ENCODE measurements around the gene CELSR2. TPM values are rescaled to one million over a fixed set of nuclear protein-coding genes. Genes with fewer than 3 reads are reported as not detected.

The CELSR2 gene
- polyA plus RNA-seq, 1 donor from 2014 or later = 0.15 TPM

DNA sequence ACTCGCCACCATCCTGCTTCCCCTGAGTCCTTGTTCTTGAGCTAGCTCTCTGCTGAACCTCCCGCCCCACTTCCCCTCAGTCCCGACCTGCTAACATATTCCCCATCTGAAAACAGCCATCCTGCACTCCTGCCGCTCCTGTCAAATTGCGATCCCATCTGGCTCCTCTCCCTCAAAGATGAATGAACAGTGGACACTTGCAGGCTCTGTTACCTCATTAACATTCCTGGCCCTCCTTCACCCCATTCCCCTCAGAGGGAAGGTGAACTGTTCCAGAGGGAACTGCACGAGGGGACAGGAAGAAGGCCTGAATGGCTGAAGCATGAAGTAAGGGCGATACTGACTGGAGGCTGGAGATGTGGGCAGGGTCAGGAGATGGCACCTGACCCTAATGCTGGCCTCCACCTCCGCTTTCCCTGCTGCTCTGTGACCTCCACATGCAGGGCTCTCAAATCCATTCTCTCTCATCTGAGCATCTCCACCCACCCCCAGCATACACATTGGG is 7.4 kb upstream of the CELSR2 start:
- Mint-ChIP-seq H3K4me3 (peak overlapping the region in 1 of 4 donors; percentile 75), H3K36me3 (no peaks in the 10 kb centered on the region), H3K27ac (peak overlapping the region in 1 of 3 donors; percentile 5), H3K9me3 (no peaks in the 10 kb centered on the region), H3K4me1 (peaks cover 0 to 9% (median 5%) of the 10 kb centered on the region in 3 donors), H3K27me3 (peaks cover 24% of the 10 kb centered on the region)

DNA sequence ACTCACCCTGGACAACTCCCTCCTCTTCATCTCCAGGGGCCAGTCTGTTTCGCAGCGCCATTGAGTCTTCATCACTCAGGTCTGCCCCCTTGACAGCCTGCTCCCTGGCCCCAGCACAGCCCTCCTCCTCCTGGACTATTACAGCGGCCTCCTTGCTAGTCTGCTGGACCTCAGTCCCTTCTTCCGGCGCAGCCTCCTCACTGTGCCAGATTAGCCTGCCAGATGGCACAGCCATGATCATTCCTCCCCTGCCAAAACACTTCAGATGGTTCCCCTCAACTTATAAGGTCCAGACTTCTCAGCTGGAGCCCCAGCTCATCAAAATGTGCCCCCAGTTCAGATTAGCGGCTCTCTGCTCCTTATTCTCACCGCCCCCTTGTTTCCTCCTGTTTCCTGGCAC is 7.0 kb upstream of the CELSR2 start:
- Mint-ChIP-seq H3K27ac (no peak overlapping the region), H3K4me1 (peaks cover 0 to 9% (median 5%) of the 10 kb centered on the region in 3 donors), H3K27me3 (peaks cover 25% of the 10 kb centered on the region), H3K4me3 (peak overlapping the region in 1 of 4 donors; percentile 71), H3K36me3 (no peaks in the 10 kb centered on the region), H3K9me3 (no peaks in the 10 kb centered on the region)

GRCh38 chr1:109243221-109243620 is 6.1 kb upstream of the CELSR2 start:
- H3K9me3 Mint-ChIP-seq = no peaks in the 10 kb centered on the region
- peak overlapping the region in 1 of 4 donors; percentile 15 for H3K4me3 Mint-ChIP-seq
- H3K27me3 Mint-ChIP-seq = peaks cover 25% of the 10 kb centered on the region
- no peak overlapping the region for H3K27ac Mint-ChIP-seq
- no peaks in the 10 kb centered on the region for H3K36me3 Mint-ChIP-seq
- peaks cover 0 to 9% (median 5%) of the 10 kb centered on the region in 3 donors for H3K4me1 Mint-ChIP-seq

GRCh38 chr1:109243860-109244552 is 5.3 kb upstream of the CELSR2 start:
- Mint-ChIP-seq H3K9me3 (no peaks in the 10 kb centered on the region), H3K27me3 (peaks cover 26% of the 10 kb centered on the region), H3K4me1 (peaks cover under 1 to 10% (median 5%) of the 10 kb centered on the region in 3 donors), H3K4me3 (peak overlapping the region in 1 of 4 donors; percentile 30), H3K36me3 (no peaks in the 10 kb centered on the region), H3K27ac (peak overlapping the region in 1 of 3 donors; percentile 19)

DNA sequence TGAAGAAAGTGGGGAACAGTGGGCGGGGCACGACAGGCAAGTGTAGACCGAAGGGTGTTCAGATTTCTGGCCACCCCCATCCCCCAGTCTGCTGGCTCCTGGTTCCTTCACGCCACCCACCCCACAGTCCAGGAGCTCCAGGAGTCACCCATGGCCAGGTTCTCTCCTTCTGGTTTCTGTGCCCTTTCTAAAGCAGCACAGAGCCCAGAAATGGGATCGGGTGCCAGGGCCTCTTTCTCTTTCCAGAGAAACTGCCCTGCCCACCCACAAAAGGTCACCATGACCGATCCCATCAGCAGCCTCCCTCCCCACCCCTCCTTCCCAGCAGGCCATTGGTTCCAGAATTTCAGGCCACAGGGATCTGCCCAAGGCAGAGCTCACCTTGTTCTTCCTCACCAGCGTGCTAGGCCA is 3.2 kb upstream of the CELSR2 start:
- Mint-ChIP-seq H3K4me3 (no peak overlapping the region), H3K4me1 (peaks cover 4 to 13% (median 7%) of the 10 kb centered on the region in 3 donors), H3K36me3 (no peaks in the 10 kb centered on the region), H3K27ac (no peak overlapping the region), H3K27me3 (peaks cover 29% of the 10 kb centered on the region), H3K9me3 (no peaks in the 10 kb centered on the region)

DNA sequence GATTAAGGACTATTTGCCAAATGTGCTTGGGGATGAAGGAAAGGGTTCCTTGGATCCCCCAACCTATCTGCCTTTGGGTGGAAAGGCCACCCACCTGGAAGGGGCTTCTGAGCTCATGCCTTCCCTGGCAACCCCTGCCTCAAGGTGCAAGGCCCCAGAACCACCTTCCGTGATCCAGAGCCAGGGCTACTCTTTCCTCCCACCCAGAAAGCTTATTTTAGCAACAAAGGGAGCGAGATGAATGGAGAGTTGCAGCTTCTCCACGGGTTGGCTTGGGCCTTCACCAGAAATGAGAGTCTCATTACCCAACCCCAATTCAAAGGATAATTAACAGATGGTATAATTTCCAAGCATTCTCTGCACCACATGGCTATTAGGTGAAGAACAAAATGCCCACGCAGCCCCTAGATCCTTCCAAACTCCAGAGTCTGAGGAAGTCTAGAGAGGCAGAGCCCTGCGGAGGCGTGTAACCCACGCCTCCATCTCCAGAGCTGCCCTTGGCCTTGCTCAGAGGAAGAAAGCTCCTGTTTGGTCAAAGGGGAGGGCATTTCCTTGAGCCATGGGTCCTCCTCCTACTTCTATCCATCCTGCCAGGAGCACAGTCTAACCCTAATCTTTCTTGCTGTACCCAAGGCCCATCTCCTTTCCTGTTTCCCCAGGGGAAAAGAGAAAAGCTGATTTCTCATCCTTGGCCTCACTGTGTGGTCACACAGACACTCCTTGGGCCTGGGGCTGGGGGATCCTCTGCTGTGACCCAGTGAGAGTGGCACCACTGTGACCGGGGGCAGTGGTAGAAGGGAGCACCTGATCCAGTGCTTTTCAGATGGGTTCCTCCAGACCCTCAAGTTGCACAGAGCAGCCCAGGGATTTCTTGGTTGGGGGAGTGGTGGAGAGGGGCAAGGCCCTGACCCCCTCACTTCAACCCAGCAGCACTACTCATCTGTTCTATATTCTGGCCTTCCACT is 1.7 kb upstream of the CELSR2 start:
- no peaks in the 10 kb centered on the region for H3K9me3 Mint-ChIP-seq
- H3K4me3 Mint-ChIP-seq = peak overlapping the region in 1 of 4 donors; percentile 52
- no peak overlapping the region for H3K27ac Mint-ChIP-seq
- peaks cover 19% of the 10 kb centered on the region for H3K27me3 Mint-ChIP-seq
- peaks cover 4 to 6% (median 4%) of the 10 kb centered on the region in 3 donors for H3K4me1 Mint-ChIP-seq
- H3K36me3 Mint-ChIP-seq = no peaks in the 10 kb centered on the region

DNA sequence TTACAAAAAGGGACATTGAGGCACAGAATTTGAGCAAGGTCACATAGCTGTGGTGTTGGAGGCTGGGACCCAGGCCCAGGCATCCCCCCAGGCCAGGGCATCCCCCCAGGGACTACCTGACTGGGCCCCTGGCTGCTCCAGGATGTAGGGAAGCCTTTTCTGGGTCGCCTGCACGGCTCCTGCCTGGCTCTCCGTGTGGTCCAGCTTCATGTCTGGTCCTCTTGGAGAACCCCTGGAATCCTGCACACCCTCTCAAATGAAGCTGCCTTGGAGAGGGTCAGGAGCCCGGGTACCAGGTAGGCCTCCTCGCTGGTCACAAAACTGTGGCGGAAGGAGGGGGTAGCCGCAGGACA is 919 bp upstream of the CELSR2 start:
- H3K27me3 Mint-ChIP-seq = peaks cover 19% of the 10 kb centered on the region
- peaks cover 4 to 9% (median 5%) of the 10 kb centered on the region in 3 donors for H3K4me1 Mint-ChIP-seq
- no peaks in the 10 kb centered on the region for H3K9me3 Mint-ChIP-seq
- no peak overlapping the region for H3K27ac Mint-ChIP-seq
- peak overlapping the region in 1 of 4 donors; percentile 52 for H3K4me3 Mint-ChIP-seq
- H3K36me3 Mint-ChIP-seq = peaks cover 1% of the 10 kb centered on the region

DNA sequence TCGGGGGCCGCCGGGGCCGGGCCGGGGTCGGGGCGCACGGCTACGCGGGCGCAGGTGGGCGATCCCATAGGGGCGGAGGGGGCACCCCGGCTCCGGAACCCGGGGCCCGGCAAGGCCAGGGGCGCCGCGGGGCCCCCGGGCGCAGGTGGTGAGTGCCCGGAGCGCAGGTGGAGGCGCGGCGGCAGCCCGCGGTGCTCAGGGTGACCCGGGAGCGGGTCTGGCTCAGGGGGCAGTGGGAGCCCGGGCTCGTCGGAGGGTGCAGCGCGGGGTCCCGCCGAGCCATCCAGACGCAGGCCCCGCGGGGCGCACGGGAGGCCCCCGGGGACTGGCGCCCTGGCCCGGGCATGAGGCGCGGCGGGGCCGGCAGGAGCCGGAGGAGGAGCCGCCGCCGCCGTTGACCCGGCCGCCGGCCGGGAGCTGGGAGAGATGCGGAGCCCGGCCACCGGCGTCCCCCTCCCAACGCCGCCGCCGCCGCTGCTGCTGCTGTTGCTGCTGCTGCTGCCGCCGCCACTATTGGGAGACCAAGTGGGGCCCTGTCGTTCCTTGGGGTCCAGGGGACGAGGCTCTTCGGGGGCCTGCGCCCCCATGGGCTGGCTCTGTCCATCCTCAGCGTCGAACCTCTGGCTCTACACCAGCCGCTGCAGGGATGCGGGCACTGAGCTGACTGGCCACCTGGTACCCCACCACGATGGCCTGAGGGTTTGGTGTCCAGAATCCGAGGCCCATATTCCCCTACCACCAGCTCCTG is 489 bp downstream of the CELSR2 start:
- H3K27ac Mint-ChIP-seq = no peak overlapping the region
- H3K36me3 Mint-ChIP-seq = peaks cover 1% of the 10 kb centered on the region
- peaks cover 4 to 11% (median 5%) of the 10 kb centered on the region in 3 donors for H3K4me1 Mint-ChIP-seq
- H3K9me3 Mint-ChIP-seq = no peaks in the 10 kb centered on the region
- H3K27me3 Mint-ChIP-seq = peaks cover 14% of the 10 kb centered on the region
- H3K4me3 Mint-ChIP-seq = peak overlapping the region; percentile 60 to 87 (median 74)

- Mint-ChIP-seq H3K27me3 (peaks cover 14% of the 10 kb centered on the region), H3K36me3 (peaks cover 1% of the 10 kb centered on the region), H3K4me1 (peaks cover 4 to 11% (median 5%) of the 10 kb centered on the region in 3 donors), H3K4me3 (peak overlapping the region; percentile 6 to 87 (median 72)), H3K9me3 (no peaks in the 10 kb centered on the region), H3K27ac (no peak overlapping the region)
These were observed 1.3 kb downstream of the CELSR2 start for GRCh38 chr1:109250454-109251276.

DNA sequence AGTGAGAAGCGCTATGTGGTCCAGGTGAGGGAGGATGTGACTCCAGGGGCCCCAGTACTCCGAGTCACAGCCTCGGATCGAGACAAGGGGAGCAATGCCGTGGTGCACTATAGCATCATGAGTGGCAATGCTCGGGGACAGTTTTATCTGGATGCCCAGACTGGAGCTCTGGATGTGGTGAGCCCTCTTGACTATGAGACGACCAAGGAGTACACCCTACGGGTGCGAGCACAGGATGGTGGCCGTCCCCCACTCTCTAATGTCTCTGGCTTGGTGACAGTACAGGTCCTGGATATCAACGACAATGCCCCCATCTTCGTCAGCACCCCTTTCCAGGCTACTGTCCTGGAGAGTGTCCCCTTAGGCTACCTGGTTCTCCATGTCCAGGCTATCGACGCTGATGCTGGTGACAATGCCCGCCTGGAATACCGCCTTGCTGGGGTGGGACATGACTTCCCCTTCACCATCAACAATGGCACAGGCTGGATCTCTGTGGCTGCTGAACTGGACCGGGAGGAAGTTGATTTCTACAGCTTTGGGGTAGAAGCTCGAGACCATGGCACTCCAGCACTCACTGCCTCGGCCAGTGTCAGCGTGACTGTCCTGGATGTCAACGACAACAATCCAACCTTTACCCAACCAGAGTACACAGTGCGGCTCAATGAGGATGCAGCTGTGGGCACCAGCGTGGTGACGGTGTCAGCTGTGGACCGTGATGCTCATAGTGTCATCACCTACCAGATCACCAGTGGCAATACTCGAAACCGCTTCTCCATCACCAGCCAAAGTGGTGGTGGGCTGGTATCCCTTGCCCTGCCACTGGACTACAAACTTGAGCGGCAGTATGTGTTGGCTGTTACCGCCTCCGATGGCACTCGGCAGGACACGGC is 2.2 kb downstream of the CELSR2 start:
- Mint-ChIP-seq H3K27me3 (peaks cover 14% of the 10 kb centered on the region), H3K4me1 (peaks cover 4 to 11% (median 7%) of the 10 kb centered on the region in 3 donors), H3K36me3 (peaks cover 1% of the 10 kb centered on the region), H3K9me3 (peaks cover 0 to 3% (median 0%) of the 10 kb centered on the region in 3 donors), H3K27ac (peak overlapping the region in 1 of 3 donors; percentile 76), H3K4me3 (peak overlapping the region in 3 of 4 donors; percentile 37 to 60 (median 51))

- Mint-ChIP-seq H3K9me3 (peaks cover 0 to 3% (median 0%) of the 10 kb centered on the region in 3 donors), H3K4me3 (peak overlapping the region in 2 of 4 donors; percentile 37 to 52), H3K27me3 (peaks cover 10% of the 10 kb centered on the region), H3K27ac (peak overlapping the region in 1 of 3 donors; percentile 76), H3K4me1 (peaks cover 4 to 11% (median 7%) of the 10 kb centered on the region in 3 donors), H3K36me3 (peaks cover 1% of the 10 kb centered on the region)
These were observed 3.0 kb downstream of the CELSR2 start for GRCh38 chr1:109252167-109252892.

Measured in IgD-negative memory B cell (primary cell).